Upper lobe of left lung (tissue), 4 donors: Measurements from ENCODE around the gene TMPRSS11A.

Experiments used
- EP300 ChIP-seq, 4 donors: sonication (generic); formaldehyde crosslinking; IDR thresholded peaks; one replicate each; pipeline ENCODE4 v1.5.1; 2017; ENCODE audit warnings: antibody characterized with exemption in 4 of 4, control low read depth in 2 of 4
- POLR2A ChIP-seq, 4 donors: fragments of 450-650 bp; IDR thresholded peaks; one replicate each; pipeline ENCODE4 v1.5.1; 2016 to 2017; ENCODE audit warnings: antibody characterized with exemption in 4 of 4, mild to moderate bottlenecking in 2 of 4
- POLR2AphosphoS5 ChIP-seq, 2 donors: sonication (generic); formaldehyde crosslinking; IDR thresholded peaks; one replicate each; pipeline ENCODE4 v1.5.1; 2017; ENCODE audit warnings: antibody characterized with exemption in 2 of 2
- TF ChIP-seq, protein P1 (sequence below), 6 experiments: fragments of 450-650 bp in 4 of 6; fragments of 200-600 bp in 2 of 6; sonication (generic) in 2 of 6; IDR thresholded peaks; one replicate each; pipeline ENCODE4 v1.5.1; 2016 to 2019; ENCODE audit warnings: antibody characterized with exemption in 6 of 6

- TF ChIP-seq, protein P1, sequence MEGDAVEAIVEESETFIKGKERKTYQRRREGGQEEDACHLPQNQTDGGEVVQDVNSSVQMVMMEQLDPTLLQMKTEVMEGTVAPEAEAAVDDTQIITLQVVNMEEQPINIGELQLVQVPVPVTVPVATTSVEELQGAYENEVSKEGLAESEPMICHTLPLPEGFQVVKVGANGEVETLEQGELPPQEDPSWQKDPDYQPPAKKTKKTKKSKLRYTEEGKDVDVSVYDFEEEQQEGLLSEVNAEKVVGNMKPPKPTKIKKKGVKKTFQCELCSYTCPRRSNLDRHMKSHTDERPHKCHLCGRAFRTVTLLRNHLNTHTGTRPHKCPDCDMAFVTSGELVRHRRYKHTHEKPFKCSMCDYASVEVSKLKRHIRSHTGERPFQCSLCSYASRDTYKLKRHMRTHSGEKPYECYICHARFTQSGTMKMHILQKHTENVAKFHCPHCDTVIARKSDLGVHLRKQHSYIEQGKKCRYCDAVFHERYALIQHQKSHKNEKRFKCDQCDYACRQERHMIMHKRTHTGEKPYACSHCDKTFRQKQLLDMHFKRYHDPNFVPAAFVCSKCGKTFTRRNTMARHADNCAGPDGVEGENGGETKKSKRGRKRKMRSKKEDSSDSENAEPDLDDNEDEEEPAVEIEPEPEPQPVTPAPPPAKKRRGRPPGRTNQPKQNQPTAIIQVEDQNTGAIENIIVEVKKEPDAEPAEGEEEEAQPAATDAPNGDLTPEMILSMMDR (IDR thresholded peaks at IDR 0.05) = no peak
- TF ChIP-seq POLR2AphosphoS5 (IDR thresholded peaks at IDR 0.05) = no peak
- TF ChIP-seq POLR2A (IDR thresholded peaks at IDR 0.05) = no peak
- TF ChIP-seq EP300 (IDR thresholded peaks at IDR 0.05) = no peak
These were observed 33.9 kb downstream of the TMPRSS11A start for GRCh38 chr4:67929426-67929825.
